ENCODE data around the gene ITPRIP.

- TF ChIP-seq, protein P1, sequence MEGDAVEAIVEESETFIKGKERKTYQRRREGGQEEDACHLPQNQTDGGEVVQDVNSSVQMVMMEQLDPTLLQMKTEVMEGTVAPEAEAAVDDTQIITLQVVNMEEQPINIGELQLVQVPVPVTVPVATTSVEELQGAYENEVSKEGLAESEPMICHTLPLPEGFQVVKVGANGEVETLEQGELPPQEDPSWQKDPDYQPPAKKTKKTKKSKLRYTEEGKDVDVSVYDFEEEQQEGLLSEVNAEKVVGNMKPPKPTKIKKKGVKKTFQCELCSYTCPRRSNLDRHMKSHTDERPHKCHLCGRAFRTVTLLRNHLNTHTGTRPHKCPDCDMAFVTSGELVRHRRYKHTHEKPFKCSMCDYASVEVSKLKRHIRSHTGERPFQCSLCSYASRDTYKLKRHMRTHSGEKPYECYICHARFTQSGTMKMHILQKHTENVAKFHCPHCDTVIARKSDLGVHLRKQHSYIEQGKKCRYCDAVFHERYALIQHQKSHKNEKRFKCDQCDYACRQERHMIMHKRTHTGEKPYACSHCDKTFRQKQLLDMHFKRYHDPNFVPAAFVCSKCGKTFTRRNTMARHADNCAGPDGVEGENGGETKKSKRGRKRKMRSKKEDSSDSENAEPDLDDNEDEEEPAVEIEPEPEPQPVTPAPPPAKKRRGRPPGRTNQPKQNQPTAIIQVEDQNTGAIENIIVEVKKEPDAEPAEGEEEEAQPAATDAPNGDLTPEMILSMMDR (IDR thresholded peaks at IDR 0.05; ENCODE audit: low read depth, low read length) = no peak
- TF ChIP-seq EZH2phosphoT487 (IDR thresholded peaks at IDR 0.05; ENCODE audit: low read depth) = no peak
Measured at GRCh38 chr10:104322416-104322782, 15.9 kb downstream of the ITPRIP start.

Measured in OCI-LY3 (cell line).